Ascending aorta (tissue), 2 donors: ENCODE results near the gene SEMA4B. TPM values are rescaled to one million over a fixed set of nuclear protein-coding genes. Genes with fewer than 3 reads are reported as not detected.

Experiments
- DNase-seq, 2 donors: peaks; one replicate each; pipeline ENCODE4 v3.0.0-alpha.2; 2019; ENCODE audit warnings: low spot score in 2 of 2
- H3K27ac ChIP-seq, 2 donors: fragments of 200-600 bp; sonication (generic); one replicate each; pipeline ENCODE4 v1.5.1; 2016 to 2017; ENCODE audit warnings: mild to moderate bottlenecking in 1 of 2
- H3K27me3 ChIP-seq: fragments of 200-600 bp; sonication (generic); one replicate; pipeline ENCODE4 v1.5.1; 2017
- H3K36me3 ChIP-seq, 2 donors: fragments of 200-600 bp; sonication (generic); one replicate each; pipeline ENCODE4 v1.5.1; 2016
- H3K4me1 ChIP-seq, 2 donors: fragments of 200-600 bp; sonication (generic); one replicate each; pipeline ENCODE4 v1.5.1; 2016 to 2017; ENCODE audit warnings: mild to moderate bottlenecking in 1 of 2
- H3K4me3 ChIP-seq, 2 donors: fragments of 200-600 bp; sonication (generic); one replicate each; pipeline ENCODE4 v1.5.1; 2016 to 2017; ENCODE audit warnings: mild to moderate bottlenecking in 1 of 2
- H3K9me3 ChIP-seq, 2 donors: fragments of 200-600 bp; sonication (generic); one replicate each; pipeline ENCODE4 v1.5.1; 2016
- intact Hi-C: fragments of 100-400 bp; cut with DNase I; formaldehyde crosslinking; loops from one replicate; pipeline ENCODE4 v1.15.1; 2023
- total RNA-seq: library from RNA; depleted of rRNA; stranded (reverse); fragments of >200 nt; gene quantifications from one replicate; pipeline ENCODE4 v1.1.0, GENCODE V29; 2016
- TF ChIP-seq, protein P1 (sequence below), 3 experiments: fragments of 200-600 bp in 2 of 3; fragments of 450-650 bp in 1 of 3; sonication (generic) in 2 of 3; IDR thresholded peaks; one replicate each; pipeline ENCODE4 v1.5.1; 2016 to 2019; ENCODE audit warnings: antibody characterized with exemption in 3 of 3, mild to moderate bottlenecking in 1 of 3, moderate library complexity in 1 of 3

The SEMA4B gene
- total RNA-seq, 1 donor from 2014 or later = 51.2 TPM

DNA sequence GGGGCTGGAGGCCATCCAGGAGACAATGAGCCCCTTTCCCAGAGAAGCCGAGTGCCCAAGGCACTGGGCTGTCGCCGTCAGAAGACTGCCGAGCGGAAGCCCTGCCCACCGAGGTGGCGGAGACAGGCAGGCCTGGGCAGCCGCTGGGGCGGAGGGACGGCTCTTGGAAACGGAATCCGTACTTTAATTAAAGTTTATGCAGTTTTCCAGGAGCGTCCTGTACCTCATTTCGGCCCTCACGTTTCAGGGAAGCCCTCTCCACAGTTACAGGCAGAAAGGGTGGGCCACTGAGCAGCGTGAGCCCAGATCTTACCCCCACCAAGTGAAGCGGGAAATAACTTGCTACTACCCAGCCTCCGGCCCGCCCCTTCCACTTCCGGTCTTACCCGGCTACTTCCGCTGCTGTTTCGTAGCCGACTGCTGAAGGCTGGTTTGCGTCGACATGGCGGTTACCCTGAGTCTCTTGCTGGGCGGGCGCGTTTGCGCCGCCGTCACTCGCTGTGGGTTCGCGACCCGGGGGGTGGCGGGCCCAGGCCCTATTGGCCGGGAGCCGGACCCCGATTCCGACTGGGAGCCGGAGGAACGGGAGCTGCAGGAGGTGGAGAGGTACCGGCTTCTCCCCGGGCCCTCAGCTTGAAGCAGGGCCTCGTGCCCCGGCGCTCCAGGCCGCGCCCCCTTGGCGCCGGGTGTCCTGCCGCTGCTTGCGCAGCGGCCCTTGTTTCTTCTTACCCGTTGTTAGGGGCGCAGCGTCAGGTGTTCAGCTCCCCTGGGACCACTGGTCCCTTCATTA is 64.3 kb downstream of the SEMA4B start, which contains the start of gene NGRN:
TSS of gene NGRN (plus strand) at position 402 of the 790 bp plus-strand sequence. CDS start at position 443, 41 bp downstream.
- peaks cover 1 to 8% of the 10 kb centered on the region in 2 donors for H3K36me3 ChIP-seq
- intact Hi-C loops = loop anchor here (1.0 to 2.0 kb wide), 2 partner anchors 17 to 31 kb away; partner anchors contain the start of genes GDPGP1 and TTLL13
- TF ChIP-seq, protein P1, sequence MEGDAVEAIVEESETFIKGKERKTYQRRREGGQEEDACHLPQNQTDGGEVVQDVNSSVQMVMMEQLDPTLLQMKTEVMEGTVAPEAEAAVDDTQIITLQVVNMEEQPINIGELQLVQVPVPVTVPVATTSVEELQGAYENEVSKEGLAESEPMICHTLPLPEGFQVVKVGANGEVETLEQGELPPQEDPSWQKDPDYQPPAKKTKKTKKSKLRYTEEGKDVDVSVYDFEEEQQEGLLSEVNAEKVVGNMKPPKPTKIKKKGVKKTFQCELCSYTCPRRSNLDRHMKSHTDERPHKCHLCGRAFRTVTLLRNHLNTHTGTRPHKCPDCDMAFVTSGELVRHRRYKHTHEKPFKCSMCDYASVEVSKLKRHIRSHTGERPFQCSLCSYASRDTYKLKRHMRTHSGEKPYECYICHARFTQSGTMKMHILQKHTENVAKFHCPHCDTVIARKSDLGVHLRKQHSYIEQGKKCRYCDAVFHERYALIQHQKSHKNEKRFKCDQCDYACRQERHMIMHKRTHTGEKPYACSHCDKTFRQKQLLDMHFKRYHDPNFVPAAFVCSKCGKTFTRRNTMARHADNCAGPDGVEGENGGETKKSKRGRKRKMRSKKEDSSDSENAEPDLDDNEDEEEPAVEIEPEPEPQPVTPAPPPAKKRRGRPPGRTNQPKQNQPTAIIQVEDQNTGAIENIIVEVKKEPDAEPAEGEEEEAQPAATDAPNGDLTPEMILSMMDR (IDR thresholded peaks at IDR 0.05) = no peak

DNA sequence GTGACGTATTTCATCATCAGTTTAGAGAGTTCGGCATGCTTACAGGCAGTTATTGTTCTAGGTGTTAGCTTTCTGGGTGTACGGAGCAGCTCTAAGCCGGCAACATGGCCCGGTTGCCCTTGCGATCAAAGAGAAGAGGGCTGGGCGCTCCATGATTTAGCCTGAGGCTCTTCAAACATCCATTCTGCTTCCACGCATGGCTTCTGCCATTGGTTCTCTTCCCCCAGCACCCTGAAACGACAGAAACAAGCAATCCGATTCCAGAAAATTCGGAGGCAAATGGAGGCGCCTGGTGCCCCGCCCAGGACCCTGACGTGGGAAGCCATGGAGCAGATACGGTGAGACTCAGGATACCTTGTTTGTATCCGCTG is 64.9 kb downstream of the SEMA4B start:
- no peaks in the 10 kb centered on the region for H3K9me3 ChIP-seq
- no peaks in the 10 kb centered on the region for H3K27me3 ChIP-seq
- no peak for DNase-seq
- peak overlapping the region; percentile 62 to 71 for H3K4me3 ChIP-seq
- TF ChIP-seq, protein P1 (IDR thresholded peaks at IDR 0.05) = no peak
- intact Hi-C loops = no loop called here
- H3K27ac ChIP-seq = peak overlapping the region; percentile 89 to 98
- peaks cover 4 to 26% of the 10 kb centered on the region in 2 donors for H3K4me1 ChIP-seq
- peaks cover 7 to 14% of the 10 kb centered on the region in 2 donors for H3K36me3 ChIP-seq

More for the DNA sequence above, 64.3 kb downstream of the SEMA4B start, which contains the start of gene NGRN:
- Histone ChIP-seq H3K4me1 (peaks cover 4 to 24% of the 10 kb centered on the region in 2 donors), H3K4me3 (peak within 1 kb of the TSS; percentile 62 to 71), H3K27ac (peak within 1 kb of the TSS; percentile 89 to 98), H3K9me3 (no peaks in the 10 kb centered on the region), H3K27me3 (no peaks in the 10 kb centered on the region)
- DNase-seq = peak; percentile 68 to 95

DNA sequence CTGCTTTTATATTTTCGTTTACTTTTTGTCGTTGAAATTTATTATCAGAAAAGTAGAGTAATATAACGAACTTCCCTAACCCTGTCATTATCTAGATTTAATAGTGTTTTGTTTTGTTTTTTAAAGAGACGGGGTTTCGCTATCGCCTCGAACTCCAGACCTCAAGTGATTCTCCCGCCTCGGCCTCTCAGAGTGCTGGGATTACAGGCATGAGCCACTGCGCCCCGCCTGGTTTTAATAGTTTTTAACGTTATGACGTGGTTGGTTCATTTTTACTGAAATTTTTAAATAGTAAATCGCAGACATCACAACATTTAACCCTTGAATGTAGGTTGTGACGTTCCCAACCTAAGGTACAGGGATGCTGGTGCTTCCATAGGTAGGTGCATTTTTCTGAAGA is 65.4 kb downstream of the SEMA4B start:
- Histone ChIP-seq H3K4me1 (peaks cover 4 to 27% of the 10 kb centered on the region in 2 donors), H3K27ac (peak overlapping the region; percentile 89 to 98), H3K27me3 (no peaks in the 10 kb centered on the region), H3K9me3 (no peaks in the 10 kb centered on the region), H3K36me3 (peaks cover 12 to 18% of the 10 kb centered on the region in 2 donors), H3K4me3 (peak overlapping the region; percentile 62 to 71)
- intact Hi-C loops = no loop called here
- DNase-seq = peak in 1 of 2 donors; percentile 67
- TF ChIP-seq, protein P1 (IDR thresholded peaks at IDR 0.05) = no peak

DNA sequence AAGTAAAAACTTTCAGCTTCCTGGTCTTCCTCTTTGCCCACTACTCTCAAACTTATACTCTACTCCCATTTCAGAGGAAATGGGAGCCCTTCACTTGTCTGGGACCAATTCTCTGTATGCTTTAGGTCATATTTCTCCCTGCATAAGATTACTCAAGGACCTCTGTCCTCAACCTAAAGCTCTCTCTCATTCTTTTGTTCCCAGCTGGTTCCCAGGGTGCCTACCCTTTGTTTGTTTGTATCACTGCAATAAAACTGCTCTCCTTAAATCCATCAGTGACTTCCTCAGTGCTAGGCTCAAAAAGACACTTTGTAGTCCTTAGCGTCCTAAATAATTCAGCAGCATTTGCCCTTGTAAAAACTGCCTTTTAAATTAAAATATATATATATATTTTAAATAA is 67.3 kb downstream of the SEMA4B start:
- Histone ChIP-seq H3K4me3 (peak overlapping the region in 1 of 2 donors; percentile 71), H3K9me3 (no peaks in the 10 kb centered on the region), H3K27ac (no peak overlapping the region), H3K27me3 (no peaks in the 10 kb centered on the region), H3K4me1 (peaks cover 4 to 27% of the 10 kb centered on the region in 2 donors), H3K36me3 (peaks cover 22 to 37% of the 10 kb centered on the region in 2 donors)
- intact Hi-C loops = no loop called here
- TF ChIP-seq, protein P1 (IDR thresholded peaks at IDR 0.05) = no peak
- no peak for DNase-seq

DNA sequence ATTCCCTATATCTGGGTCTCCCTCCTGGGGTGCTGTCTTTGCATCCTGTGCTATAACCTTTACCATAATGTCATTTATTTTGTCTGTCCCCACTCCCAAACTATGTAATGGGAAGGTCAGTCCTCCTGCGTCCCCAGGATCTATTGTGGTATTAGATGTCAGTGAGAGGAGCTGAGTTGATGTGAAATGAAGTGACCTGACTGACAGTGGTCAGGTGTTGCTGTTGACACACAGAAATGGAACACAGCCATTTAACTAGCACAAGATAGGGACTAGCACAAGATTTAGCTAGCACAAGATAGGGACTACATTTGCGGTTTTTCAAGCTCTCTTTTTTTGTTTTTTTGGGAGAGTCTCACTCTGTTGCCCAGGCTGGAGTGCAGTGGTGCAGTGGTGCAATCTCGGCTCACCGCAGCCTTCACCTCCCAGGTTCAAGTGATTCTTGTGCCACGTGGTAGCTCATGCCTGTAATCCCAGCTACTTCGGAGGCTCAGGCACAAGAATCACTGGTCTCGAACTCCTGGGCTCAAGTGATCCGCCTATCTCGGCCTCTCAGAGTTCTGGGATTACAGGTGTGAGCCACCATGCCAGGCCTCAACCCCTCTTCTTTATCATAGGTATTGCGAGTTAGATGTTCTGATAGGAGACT is 69.5 kb downstream of the SEMA4B start:
- no peak overlapping the region for H3K27ac ChIP-seq
- peaks cover 32 to 57% of the 10 kb centered on the region in 2 donors for H3K36me3 ChIP-seq

More for the DNA sequence above, 69.5 kb downstream of the SEMA4B start:
- intact Hi-C loops = no loop called here
- TF ChIP-seq, protein P1 (IDR thresholded peaks at IDR 0.05) = no peak
- Histone ChIP-seq H3K4me3 (no peak overlapping the region), H3K4me1 (peaks cover 4 to 19% of the 10 kb centered on the region in 2 donors), H3K9me3 (no peaks in the 10 kb centered on the region), H3K27me3 (no peaks in the 10 kb centered on the region)
- DNase-seq = peak in 1 of 2 donors; percentile 35
